Stimulated activated CD8-positive, alpha-beta memory T cell treated with anti-CD3 and anti-CD28 coated beads, Interleukin-2, amount 100 ng/mL, for 48 hours (primary cell): ENCODE results near the gene FARSA.
"Not testable (repeated sequence)": the region's sequence is repeated elsewhere in the genome, so short reads cannot be mapped to it uniquely, and the experiment has no call there.

ENCODE experiments used
- DNase-seq, 2 donors: peaks; one replicate each; pipeline ENCODE4 v3.0.0-alpha.2; 2020; ENCODE audit warnings: low read depth in 2 of 2

FARSA gene

DNA sequence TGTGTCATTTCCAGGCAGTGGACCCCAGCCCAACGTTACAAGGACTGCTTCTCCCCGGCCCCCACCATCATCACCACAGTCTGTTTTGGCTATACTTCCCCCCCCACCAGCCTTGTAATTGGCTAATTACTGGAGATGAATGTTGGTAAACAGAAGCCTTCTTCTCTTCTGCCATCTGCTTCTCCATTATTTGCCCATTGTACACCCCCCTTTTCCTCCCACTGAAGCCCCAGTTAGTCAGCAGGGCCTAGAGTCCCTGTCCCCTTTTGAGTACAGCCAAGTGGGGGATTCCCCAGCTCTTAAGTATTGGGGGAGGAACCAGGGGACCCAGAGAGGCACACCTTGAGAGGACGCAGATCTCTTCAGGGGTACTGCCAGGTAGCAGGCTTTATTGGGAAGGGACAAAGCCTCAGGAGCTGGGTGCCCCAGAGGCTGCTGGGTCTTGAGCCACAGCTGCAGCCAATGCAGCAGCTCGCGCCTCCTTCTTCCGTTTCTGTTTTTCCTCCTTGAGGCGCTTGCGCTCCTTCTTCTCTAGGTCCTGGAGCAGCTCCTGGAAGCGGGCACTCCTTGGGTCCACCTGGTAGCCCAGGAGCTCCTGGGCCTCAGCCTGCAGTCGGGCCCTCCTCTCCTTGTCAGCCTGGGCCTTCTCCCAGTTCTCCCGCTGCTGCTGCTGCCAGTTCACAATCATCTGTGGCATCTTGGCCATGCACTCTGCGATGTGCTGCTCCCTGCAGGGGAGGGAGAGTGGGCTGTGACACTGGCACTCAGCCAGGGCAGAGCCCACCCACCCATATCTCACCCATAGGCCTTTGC, 20.5 kb upstream of the FARSA start:
- no peak for DNase-seq

DNA sequence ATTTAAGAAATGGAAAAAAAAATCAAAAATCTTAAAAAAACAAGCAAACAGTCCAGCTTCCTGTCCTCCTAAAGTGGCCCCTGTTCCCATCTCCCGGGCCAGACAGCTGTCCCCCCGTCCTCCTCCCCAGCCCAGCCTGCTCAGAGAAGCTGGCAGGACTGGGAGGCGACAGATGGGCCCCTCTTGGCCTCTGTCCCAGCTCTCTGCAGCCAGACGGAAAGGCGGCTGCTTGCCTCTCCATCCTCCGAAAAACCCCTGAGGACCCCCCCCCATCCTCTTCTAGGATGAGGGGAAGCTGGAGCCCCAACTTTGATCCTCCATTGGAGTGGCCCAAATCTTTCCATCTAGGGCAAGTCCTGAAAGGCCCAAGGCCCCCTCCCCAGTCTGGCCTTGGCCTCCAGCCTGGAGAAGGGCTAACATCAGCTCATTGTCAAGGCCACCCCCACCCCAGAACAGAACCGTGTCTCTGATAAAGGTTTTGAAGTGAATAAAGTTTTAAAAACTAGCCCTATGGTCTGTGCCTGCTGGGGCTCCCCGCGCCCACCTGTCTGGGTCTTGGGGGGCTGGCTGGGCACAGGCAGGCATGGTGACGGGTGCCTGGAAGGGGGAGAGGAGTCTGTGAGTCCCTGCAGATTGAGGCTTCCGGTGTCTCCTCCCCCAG, 19.8 kb upstream of the FARSA start:
- DNase-seq = no peak

DNA sequence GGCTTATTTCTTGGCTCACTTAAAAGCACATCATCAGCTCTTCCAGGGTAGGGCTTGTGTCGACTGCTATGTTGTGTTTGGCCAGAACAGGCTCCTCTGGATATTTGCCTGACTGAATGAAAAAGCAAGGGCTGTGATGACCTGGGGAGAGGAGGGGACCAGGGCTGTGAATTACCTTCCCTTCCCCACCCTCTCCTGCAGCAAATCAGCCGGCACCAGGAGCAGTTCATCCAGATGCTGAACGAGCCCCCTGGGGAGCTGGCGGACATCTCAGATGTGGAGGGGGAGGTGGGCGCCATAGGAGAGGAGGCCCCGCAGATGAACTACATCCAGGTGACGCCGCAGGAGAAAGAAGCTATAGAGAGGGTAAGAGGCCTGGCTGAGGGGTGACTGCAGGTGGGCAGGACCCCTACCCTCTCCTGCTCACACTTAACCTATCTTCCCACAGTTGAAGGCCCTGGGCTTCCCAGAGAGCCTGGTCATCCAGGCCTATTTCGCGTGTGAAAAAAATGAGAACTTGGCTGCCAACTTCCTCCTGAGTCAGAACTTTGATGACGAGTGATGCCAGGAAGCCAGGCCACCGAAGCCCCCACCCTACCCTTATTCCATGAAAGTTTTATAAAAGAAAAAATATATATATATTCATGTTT, 19.1 kb upstream of the FARSA start:
- no peak for DNase-seq

DNA sequence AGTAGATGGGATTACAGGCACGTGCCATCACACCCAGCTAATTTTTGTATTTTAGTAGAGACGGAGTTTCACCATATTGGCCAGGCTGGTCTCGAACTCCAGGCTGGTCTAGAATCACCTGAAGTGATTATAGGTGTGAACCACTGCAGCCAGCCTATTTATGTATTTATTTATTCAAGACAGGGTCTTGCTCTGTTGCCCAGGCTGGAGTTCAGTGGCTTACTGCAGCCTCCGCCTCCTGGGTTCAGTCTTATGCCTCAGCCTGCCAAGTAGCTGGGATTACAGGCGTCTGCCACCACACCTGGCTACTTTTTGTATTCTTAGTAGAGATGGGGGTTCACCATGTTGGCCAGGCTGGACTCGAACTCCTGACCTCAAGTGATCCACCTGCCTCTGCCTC, 18.5 kb upstream of the FARSA start:
- DNase-seq = not testable (repeated sequence)

DNA sequence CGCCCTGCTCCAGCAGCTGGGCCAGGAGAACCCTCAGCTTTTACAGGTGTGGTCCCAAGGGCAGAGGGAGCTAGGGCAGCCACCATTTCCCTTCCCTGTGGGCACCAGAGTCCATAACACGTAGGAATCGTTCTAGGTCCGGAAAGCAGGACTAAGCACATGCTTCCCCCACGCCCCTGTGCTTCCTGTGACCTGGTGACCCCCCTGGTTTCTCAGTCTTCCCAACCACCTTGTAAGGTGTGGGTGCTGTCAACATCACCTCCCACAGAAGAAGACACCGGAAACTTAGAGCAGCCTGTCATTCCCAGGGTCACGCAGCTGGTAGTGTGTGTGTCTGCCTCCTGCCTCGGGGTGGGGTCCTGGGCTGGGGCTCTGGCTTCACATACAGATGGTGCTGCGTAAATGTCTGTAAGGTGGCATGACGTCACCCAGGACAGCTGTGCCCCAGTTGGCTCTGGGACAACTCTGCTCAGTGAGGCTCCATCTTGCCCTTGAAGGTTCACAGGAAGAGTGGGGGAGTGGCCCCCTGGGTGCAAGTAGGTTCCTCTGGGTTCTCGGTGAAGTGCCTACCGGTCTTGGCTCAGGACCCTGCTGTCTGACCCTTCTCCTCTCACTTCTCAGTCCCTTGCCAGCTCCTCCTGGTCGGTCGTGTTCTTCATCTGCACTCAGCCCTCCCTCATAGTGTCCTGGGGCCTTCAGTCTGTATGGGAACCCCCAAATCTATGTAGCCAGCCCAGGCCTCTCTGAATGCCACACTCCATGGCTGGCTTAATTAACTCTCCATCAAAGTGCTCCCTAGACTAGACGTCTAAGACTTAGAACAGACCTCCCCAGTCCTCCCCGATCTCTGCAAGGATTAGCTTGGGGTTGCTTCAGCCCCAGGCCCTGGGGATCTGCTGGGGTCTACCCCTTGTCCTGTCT, 16.1 kb upstream of the FARSA start:
- no peak for DNase-seq

DNA sequence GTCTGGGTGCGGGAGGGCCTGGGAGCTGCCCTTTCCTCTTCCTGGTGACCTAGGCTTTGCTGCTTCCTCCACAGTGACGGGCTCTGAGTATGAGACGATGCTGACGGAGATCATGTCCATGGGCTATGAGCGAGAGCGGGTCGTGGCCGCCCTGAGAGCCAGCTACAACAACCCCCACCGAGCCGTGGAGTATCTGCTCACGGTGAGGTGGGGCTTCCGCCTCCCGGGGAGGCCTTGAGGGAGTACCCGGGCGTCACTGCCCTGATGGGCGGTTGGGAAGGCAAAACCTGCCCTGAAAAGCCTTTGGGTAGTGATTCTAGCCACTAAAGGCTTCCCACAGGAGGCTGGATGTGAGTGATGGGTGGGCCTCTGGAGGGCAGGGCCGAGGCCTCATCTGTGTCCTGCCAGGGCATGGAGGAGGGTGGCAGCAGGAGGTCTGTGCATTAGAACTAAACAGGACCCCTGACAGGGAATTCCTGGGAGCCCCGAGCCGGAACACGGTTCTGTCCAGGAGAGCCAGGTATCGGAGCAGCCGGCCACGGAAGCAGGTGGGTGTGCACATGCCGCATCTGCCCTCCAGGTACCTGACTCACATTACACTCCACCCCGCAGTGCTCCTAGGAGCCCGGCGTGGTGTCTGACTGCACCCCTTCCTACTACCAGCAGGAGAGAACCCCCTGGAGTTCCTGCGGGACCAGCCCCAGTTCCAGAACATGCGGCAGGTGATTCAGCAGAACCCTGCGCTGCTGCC, 15.3 kb upstream of the FARSA start:
- no peak for DNase-seq

DNA sequence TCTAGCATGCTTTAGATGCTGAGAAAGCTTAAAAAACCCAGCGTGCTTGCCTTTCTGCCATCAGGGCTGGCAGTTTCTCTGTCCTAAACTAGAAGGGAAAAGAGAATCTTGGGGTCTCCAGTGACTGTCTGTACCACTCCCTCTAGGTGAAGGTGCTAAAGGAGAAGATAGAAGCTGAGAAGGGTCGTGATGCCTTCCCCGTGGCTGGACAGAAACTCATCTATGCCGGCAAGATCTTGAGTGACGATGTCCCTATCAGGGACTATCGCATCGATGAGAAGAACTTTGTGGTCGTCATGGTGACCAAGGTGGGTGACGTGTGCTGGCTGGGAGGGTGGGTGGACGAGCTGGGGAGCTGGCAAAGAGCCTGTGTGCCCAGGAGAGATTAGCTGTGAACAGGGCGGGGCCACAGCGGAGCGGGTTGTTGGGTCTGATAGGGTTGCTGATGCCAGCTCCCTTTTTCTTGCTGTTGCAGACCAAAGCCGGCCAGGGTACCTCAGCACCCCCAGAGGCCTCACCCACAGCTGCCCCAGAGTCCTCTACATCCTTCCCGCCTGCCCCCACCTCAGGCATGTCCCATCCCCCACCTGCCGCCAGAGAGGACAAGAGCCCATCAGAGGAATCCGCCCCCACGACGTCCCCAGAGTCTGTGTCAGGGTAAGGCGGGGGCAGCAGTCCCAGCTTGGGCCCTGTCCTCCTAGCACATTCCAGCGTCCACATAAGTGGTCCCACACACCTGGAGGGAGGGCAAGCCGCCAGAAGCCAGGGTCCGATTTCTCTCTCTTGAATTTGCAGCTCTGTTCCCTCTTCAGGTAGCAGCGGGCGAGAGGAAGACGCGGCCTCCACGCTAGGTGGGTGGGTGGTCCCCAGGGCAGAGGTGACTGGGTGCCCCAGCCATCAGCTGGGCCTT, 14.4 kb upstream of the FARSA start:
- no peak for DNase-seq

DNA sequence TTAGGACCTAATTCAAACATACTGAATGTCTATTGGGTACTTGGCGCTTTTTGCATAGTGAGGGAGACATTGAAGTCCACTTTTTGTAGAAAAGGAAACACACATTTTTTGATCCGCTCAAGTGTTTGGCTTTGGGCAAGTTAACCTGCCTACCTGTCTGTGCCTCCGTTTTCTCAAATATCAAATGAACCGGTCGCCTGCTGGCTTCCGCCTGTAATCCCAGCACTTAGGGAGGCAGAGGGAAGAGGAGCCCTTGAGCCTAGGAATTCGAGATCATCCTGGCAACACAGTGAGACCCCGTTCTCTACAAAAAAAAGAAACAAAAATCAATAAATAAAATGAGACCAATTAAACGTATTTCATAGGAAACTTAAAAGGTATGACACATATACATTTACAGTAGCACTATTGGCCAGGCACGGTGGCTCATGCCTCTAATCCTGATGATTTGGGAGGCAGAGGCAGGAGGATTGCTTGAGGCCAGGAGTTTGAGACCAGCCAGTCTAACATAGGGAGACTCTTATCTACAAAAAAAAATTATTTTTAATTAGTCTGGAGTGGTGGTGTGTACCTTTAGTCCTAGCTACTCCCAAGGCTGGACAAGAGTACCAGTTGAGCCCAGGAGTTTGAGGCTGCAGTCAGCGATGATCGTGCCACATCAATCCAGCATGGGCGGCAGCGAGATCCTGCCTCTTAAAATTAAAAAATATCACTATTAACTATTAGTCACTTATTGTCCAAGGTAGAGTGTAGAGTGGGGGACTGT, 13.4 kb upstream of the FARSA start:
- no peak for DNase-seq

DNA sequence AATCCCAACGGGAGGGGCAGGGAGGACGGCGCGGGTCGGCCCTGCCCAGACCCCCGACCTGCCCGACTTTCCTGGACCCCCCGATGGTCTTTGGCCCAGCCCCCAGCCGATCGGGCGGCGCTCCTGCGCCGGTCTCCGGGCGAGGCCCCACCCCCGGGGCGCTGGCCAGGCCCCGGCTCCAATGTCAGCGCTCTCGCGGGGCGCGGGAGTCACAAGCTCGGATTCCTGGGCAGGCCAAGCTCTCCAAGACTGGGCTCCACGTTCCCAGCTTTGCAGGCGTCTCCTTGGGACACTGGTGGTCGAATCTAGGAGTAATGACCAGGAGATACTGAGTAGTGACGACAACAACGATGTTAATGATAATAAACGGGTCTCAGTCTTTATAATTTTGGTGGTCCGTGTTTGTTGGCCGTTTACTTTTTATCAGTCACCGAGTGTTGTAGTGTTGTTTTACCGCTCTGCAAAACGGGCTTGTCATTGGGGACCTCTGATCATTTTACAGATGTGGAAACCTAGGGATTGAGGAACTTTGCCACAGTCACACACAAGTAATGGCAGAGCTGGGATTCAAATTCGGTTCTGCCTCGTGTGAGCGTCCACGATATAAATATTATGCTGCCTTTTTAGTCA, 12.7 kb upstream of the FARSA start:
- peak; percentile 40 to 43 for DNase-seq

DNA sequence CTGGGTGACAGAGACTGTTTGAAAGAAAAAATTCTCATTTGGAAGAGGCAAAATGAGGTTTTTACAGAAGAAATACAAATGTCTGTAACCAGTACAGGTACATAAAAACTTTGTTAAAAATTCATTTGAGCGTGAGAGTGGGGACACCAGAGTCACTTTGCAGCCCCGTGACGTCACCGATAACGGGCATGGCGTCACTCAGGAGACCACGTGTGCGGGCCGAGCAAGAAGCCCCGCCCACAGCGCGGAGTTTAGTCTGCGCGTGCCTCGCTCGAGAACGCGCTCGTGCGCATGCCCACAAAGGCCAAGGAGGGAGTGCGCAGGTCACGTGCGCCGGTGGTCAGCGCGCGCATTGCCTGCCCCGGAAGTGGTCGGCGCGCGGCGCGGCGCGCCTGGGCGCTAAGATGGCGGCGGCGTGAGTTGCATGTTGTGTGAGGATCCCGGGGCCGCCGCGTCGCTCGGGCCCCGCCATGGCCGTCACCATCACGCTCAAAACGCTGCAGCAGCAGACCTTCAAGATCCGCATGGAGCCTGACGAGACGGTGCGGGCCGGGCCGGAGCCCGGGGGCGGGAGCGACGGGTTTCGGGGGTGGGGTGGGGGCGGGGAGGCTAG, 12.1 kb upstream of the FARSA start, which contains the start of gene RAD23A:
Gene RAD23A (plus strand): TSS at position 384 of the 613 bp plus-strand sequence. CDS start 87 bp downstream, at position 471.
- peak; percentile 99 for DNase-seq

DNA sequence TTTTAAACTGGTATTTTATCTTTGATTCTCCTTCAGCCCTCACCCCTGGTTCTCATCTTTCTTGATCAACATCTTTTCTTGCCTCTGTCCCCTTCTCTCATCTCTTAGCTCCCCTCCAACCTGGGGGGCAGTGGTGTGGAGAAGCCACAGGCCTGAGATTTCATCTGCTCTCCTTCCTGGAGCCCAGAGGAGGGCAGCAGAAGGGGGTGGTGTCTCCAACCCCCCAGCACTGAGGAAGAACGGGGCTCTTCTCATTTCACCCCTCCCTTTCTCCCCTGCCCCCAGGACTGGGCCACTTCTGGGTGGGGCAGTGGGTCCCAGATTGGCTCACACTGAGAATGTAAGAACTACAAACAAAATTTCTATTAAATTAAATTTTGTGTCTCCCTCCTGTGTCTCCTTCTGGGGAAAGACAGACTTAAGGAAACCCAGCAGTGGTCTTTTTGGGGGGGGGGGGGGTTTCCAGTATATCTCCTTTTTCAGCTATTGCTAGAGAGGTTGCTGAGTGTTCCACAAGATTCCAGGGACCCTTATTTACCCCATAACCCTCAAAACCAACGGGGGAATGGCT, 10.7 kb upstream of the FARSA start:
- DNase-seq = no peak

DNA sequence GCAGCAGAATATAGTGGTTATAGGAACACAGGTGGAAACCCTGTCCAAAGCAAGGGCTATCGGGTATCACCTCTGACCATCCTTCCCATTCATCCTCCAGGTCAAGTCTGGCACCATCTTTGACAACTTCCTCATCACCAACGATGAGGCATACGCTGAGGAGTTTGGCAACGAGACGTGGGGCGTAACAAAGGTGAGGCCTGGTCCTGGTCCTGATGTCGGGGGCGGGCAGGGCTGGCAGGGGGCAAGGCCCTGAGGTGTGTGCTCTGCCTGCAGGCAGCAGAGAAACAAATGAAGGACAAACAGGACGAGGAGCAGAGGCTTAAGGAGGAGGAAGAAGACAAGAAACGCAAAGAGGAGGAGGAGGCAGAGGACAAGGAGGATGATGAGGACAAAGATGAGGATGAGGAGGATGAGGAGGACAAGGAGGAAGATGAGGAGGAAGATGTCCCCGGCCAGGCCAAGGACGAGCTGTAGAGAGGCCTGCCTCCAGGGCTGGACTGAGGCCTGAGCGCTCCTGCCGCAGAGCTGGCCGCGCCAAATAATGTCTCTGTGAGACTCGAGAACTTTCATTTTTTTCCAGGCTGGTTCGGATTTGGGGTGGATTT, 10.0 kb upstream of the FARSA start:
- no peak for DNase-seq

DNA sequence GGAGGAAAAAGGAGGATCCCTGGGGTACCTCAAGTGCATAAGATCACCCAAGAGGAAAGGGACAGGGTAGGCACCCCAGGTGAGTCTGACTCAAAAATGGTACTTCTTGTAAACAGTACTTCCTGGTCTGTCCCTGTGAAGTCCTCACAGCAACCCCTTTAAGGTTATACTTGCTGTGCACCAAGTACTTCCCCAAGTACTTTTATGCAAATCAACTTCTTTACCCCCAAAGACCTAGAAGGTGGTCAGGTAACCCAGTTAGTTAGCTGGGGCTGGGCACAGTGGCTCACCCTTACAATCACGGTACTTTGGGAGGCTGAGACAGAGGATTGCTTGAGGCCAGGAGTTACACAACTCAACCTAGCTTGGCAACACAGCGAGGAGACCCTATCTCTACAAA, 7.4 kb upstream of the FARSA start:
- no peak for DNase-seq

DNA sequence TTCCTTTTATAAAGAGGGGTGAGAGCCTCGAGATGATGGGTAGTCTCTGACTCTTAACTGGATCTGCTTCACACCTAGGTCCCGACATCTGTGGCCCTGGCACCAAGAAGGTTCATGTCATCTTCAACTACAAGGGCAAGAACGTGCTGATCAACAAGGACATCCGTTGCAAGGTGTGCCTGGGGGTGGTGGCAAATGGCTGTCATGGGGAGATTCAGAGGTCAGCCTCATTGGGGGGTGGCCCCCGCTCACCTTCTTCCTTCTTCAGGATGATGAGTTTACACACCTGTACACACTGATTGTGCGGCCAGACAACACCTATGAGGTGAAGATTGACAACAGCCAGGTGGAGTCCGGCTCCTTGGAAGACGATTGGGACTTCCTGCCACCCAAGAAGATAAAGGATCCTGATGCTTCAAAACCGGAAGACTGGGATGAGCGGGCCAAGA, 6.5 kb upstream of the FARSA start:
- no peak for DNase-seq

DNA sequence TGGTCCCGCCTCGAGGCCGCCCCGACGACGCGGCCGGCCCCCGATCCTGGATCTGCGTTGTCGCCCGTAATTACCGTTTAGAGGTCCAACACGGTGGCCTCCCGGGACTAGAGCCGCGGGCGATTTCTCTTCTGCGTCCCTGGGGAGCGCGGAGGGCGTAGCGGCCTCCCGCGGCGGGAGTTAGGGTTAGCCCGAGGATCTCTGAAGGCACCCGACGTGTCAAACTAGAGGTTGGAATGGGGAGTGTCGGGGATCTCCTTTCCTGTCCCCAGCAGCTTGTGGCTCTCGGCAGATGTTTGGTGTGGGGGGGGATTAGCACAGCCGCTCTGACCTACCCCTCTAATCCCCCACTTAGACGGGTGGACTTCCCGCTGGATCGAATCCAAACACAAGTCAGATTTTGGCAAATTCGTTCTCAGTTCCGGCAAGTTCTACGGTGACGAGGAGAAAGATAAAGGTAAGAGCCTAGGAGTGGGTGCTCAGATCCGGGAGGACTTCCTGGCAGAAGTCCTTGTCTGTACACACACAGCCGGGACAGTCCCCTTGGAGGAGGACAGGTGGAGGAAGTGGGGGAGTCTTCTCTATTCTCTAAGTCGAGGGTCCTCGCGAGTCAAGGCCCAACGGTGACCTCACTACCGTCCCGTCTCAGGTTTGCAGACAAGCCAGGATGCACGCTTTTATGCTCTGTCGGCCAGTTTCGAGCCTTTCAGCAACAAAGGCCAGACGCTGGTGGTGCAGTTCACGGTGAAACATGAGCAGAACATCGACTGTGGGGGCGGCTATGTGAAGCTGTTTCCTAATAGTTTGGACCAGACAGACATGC, 5.5 kb upstream of the FARSA start:
- DNase-seq = no peak
